Esophagus squamous epithelium (tissue), 5 donors: ENCODE data around the gene IL22RA1. TPM values are rescaled to one million over a fixed set of nuclear protein-coding genes. Genes with fewer than 3 reads are reported as not detected.

Experiments
- DNase-seq: peaks from one replicate; lab custom pipeline; 2025; lab: John Stamatoyannopoulos, UW
- H3K27ac ChIP-seq, 4 donors: fragments of 200-600 bp; sonication (generic); one replicate each; pipeline ENCODE4 v1.5.1; 2016 to 2019; ENCODE audit warnings: mild to moderate bottlenecking in 1 of 4
- H3K27me3 ChIP-seq, 4 donors: fragments of 200-600 bp; sonication (generic); 1 replicate in 3 of 4; 2 replicates in 1 of 4; pipeline versions ENCODE4 v1.5.1 to v1.6.0; 2017 to 2021; ENCODE audit warnings: antibody characterized with exemption in 1 of 4
- H3K36me3 ChIP-seq, 3 donors: fragments of 200-600 bp; sonication (generic); one replicate each; pipeline ENCODE4 v1.5.1; 2016 to 2019
- H3K4me1 ChIP-seq, 3 donors: fragments of 200-600 bp; sonication (generic); one replicate each; pipeline ENCODE4 v1.5.1; 2017 to 2019
- H3K4me3 ChIP-seq, 4 donors: fragments of 200-600 bp; sonication (generic); 1 replicate in 3 of 4; 2 replicates in 1 of 4; pipeline ENCODE4 v1.5.1; 2016 to 2019; ENCODE audit warnings: mild to moderate bottlenecking in 2 of 4, moderate library complexity in 1 of 4
- H3K9me3 ChIP-seq, 3 donors: fragments of 200-600 bp; sonication (generic); one replicate each; pipeline ENCODE4 v1.5.1; 2016 to 2019
- POLR2A ChIP-seq, 4 donors: fragments of 450-650 bp; IDR thresholded peaks; one replicate each; pipeline ENCODE4 v1.6.1; 2017; ENCODE audit warnings: antibody characterized with exemption in 4 of 4, mild to moderate bottlenecking in 4 of 4, moderate library complexity in 3 of 4
- WGBS, 2 donors: methylation state at CpG; one replicate each; pipeline ENCODE4 v1.1.5; 2018; 5-methylcytosine and 5-hydroxymethylcytosine counted together
- intact Hi-C: fragments of 100-400 bp; cut with DNase I; formaldehyde crosslinking; loops from one replicate; pipeline ENCODE4 v1.15.0; 2022
- total RNA-seq, 4 donors: library from RNA; depleted of rRNA; stranded (reverse); fragments of >200 nt; gene quantifications; one replicate each; pipeline ENCODE4 v1.1.0, GENCODE V29; 2016
- TF ChIP-seq, protein P1 (sequence below), 6 experiments: fragments of 450-650 bp in 4 of 6; fragments of 200-600 bp in 2 of 6; sonication (generic) in 2 of 6; IDR thresholded peaks; one replicate each; pipeline ENCODE4 v1.5.1; 2016 to 2019; ENCODE audit warnings: antibody characterized with exemption in 6 of 6, mild to moderate bottlenecking in 4 of 6, moderate library complexity in 4 of 6
- donor health status: DM: yes; HTN: yes; CAD: no.

The IL22RA1 gene
- total RNA-seq, 4 donors from 2014 or later = 3.6 to 16.0 (median 10.5) TPM

DNA sequence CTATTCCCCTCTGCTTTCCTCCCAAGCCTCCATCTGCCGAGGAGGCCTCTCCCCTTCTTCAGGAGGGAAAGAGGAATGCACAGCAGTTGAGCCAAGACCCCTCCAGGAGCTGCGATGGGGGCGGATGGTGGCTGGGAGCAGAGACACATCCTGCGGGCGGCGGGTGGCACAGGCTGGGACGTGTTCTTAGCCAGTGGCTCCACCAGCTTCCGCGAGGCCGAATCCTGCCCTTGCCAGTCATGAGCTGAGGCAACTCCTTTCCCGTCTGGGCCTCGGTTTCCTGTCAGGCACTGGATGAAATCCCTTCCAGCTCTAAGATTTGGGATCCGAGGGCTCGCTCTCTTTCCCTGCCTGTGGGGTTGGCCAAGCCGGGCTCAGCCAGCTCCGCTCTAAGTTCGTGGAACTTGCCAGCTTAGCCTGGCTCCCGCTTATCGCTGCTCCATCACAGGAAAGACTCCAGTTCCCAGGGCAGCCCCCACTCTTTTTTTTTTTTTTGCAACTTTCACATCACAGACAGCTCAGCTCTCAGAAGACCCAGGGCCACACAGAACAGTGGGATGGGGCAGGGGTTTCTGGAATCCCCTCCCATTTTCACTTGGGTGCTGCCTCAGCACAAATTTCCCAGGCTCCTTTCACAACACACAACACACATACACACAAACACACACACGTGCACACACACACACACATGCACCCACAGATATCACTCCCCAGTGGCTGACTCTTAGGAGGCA, 31.5 kb downstream of the IL22RA1 start:
- Histone ChIP-seq H3K4me3 (no peak overlapping the region), H3K36me3 (no peaks in the 10 kb centered on the region), H3K9me3 (no peaks in the 10 kb centered on the region), H3K27ac (peak overlapping the region; percentile 35 to 79 (median 52)), H3K27me3 (peaks cover 0 to 13% (median 0%) of the 10 kb centered on the region in 4 donors), H3K4me1 (peaks cover 12 to 54% (median 34%) of the 10 kb centered on the region in 3 donors)
- no peak for TF ChIP-seq POLR2A (IDR thresholded peaks at IDR 0.05)
- TF ChIP-seq, protein P1, sequence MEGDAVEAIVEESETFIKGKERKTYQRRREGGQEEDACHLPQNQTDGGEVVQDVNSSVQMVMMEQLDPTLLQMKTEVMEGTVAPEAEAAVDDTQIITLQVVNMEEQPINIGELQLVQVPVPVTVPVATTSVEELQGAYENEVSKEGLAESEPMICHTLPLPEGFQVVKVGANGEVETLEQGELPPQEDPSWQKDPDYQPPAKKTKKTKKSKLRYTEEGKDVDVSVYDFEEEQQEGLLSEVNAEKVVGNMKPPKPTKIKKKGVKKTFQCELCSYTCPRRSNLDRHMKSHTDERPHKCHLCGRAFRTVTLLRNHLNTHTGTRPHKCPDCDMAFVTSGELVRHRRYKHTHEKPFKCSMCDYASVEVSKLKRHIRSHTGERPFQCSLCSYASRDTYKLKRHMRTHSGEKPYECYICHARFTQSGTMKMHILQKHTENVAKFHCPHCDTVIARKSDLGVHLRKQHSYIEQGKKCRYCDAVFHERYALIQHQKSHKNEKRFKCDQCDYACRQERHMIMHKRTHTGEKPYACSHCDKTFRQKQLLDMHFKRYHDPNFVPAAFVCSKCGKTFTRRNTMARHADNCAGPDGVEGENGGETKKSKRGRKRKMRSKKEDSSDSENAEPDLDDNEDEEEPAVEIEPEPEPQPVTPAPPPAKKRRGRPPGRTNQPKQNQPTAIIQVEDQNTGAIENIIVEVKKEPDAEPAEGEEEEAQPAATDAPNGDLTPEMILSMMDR (IDR thresholded peaks at IDR 0.05) = no peak
- intact Hi-C loops = no loop called here
- 20 to 65% methylated on average over 13 to 20 of the region's 20 CpGs for WGBS, 2 donors
- no peak for DNase-seq

DNA sequence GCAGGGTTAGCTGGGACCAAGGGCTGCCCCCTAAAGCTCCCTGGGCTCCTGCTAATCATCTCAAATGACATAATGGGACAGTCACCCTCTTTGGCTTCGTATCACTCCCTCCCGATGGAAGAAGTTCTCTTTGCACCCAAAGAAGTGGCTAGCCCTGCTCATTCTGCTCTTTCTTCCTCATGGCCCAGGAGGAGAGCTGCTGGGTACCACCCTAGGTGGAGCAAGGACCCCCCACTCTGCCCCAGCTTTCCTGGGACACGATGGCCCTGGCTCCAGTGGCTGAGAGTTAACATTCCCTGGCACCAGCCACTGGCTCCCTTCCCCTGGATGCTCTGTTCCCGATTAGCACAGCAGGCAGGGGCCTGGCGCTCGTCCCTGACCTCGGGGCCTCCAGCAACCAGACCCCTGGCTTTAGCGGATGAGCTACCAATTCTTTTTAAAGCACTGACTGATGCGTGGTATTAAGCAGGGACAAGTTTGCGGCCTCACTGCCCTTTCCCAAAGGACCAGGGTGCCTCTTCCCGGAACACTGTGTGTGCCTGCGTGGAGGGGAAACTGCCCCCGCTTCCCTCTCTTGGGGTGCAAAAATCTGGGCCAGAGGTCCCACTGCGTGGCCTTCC, 32.2 kb downstream of the IL22RA1 start:
- WGBS, 2 donors = 31 to 43% methylated on average over 3 to 12 of the region's 14 CpGs
- intact Hi-C loops = no loop called here
- TF ChIP-seq, protein P1 (IDR thresholded peaks at IDR 0.05) = no peak
- no peak for TF ChIP-seq POLR2A (IDR thresholded peaks at IDR 0.05)
- Histone ChIP-seq H3K27me3 (peaks cover 0 to 9% (median 0%) of the 10 kb centered on the region in 4 donors), H3K9me3 (no peaks in the 10 kb centered on the region), H3K4me1 (peaks cover 12 to 54% (median 34%) of the 10 kb centered on the region in 3 donors), H3K36me3 (no peaks in the 10 kb centered on the region), H3K4me3 (no peak overlapping the region), H3K27ac (peak overlapping the region; percentile 35 to 79 (median 52))
- DNase-seq = no peak

DNA sequence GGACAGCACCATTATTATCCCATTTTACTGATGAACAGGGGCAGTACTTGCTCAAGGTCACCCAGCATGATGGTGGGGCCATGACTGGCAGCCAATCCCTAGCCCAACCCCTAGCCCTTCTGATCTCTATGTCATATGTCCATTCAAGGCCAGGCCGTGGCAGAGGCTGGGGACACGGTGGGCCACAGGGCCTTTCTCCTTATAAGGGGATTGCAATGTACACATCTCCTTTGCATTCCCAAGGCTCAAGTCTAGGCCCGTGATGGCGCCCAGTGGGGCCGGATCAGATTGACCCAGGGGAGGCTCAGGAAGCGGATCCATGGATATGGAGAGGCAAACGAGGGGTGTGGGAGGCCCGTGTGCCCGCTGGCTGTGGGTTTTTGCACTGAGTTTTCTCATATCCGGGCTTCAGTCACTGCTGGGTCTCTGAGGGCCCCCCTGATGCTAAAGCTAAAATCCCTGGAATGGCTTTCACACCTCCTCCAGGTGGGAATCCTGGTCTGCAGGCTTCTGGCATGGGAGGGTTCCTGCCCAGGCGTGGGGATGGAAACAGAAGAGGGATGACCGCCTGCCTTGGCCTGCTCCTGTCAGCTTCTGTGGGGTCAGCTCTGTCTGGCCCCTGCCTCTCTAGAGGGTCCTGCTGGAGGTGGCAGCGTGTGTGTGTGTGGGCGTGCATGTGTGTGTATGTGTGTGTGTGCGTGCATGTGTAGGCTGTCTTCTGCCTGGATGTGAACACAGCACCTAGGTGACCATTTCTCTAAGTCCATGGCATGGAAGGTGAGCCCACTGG, 33.1 kb downstream of the IL22RA1 start:
- no peak for TF ChIP-seq POLR2A (IDR thresholded peaks at IDR 0.05)
- TF ChIP-seq, protein P1 (IDR thresholded peaks at IDR 0.05) = no peak
- peaks cover 0 to 9% (median 0%) of the 10 kb centered on the region in 4 donors for H3K27me3 ChIP-seq
- H3K36me3 ChIP-seq = no peaks in the 10 kb centered on the region
- H3K4me1 ChIP-seq = peaks cover 12 to 54% (median 34%) of the 10 kb centered on the region in 3 donors
- 93 to 94% methylated on average over 6 to 8 of the region's 15 CpGs for WGBS, 2 donors
- H3K9me3 ChIP-seq = no peaks in the 10 kb centered on the region
- no peak for DNase-seq
- H3K27ac ChIP-seq = peak overlapping the region in 3 of 4 donors; percentile 51 to 79 (median 78)
- intact Hi-C loops = no loop called here
- H3K4me3 ChIP-seq = no peak overlapping the region

DNA sequence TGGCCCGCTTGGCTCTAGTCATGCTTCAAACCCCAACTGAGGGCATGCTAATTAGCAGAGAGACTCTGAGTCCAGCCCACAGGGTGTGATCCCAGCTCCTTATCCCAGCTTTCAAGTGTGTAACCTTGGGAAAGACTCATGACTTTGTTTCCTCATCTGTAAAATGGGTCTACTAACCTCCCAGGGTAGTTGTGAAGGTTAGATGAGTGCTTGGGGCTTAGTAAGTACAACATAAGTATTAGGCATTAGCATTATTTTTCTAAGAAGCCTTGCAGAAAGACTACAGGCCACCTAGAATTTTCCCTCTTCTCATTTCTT, 33.8 kb downstream of the IL22RA1 start:
- 25 to 67% methylated on average over 1 of the region's 1 CpG for WGBS, 2 donors
- no peak overlapping the region for H3K4me3 ChIP-seq

More for the DNA sequence above, 33.8 kb downstream of the IL22RA1 start:
- TF ChIP-seq POLR2A (IDR thresholded peaks at IDR 0.05) = no peak
- TF ChIP-seq, protein P1 (IDR thresholded peaks at IDR 0.05) = no peak
- Histone ChIP-seq H3K27me3 (peaks cover 0 to 7% (median 0%) of the 10 kb centered on the region in 4 donors), H3K36me3 (no peaks in the 10 kb centered on the region), H3K9me3 (no peaks in the 10 kb centered on the region), H3K4me1 (peaks cover 12 to 54% (median 34%) of the 10 kb centered on the region in 3 donors), H3K27ac (peak overlapping the region; percentile 51 to 78 (median 64))
- intact Hi-C loops = no loop called here
- DNase-seq = no peak
